ENCODE measurements around the gene RAB13.
"Not testable (repeated sequence)": the region's sequence is repeated elsewhere in the genome, so short reads cannot be mapped to it uniquely, and the experiment has no call there.

Gene RAB13

GRCh38 chr1:153985941-153986761 is at the start of gene RAB13:
Gene RAB13, minus strand, starts transcription at chr1:153986339. Its CDS starts 103 bp downstream, at chr1:153986236.
- H3K27ac ChIP-seq, result peak within 1 kb of the TSS; percentile 77

GRCh38 chr1:154033697-154034096 is 47.6 kb upstream of the RAB13 start:
- not testable (repeated sequence) for H3K27ac ChIP-seq

More at GRCh38 chr1:153985941-153986761, at the start of gene RAB13:
- TF ChIP-seq CTCF (conservative IDR thresholded peaks at IDR 0.05), result no peak
- no peak for TF ChIP-seq ZFX (IDR thresholded peaks at IDR 0.05)

- H3K27ac ChIP-seq, result no peak overlapping the region
- TF ChIP-seq ZFX (IDR thresholded peaks at IDR 0.05), result no peak
- TF ChIP-seq CTCF (conservative IDR thresholded peaks at IDR 0.05), result no peak
These were observed 33.8 kb upstream of the RAB13 start for GRCh38 chr1:154019940-154020339.

- no peak overlapping the region for H3K27ac ChIP-seq
- TF ChIP-seq ZFX (IDR thresholded peaks at IDR 0.05) (no peak), CTCF (conservative IDR thresholded peaks at IDR 0.05) (no peak)
These were observed 33.1 kb upstream of the RAB13 start for GRCh38 chr1:154019269-154019668.

- TF ChIP-seq CTCF (conservative IDR thresholded peaks at IDR 0.05) (no peak), ZFX (IDR thresholded peaks at IDR 0.05) (no peak)
- H3K27ac ChIP-seq, result no peak overlapping the region
These were observed 28.2 kb upstream of the RAB13 start for GRCh38 chr1:154014154-154014907.

GRCh38 chr1:154012543-154012942 is 26.4 kb upstream of the RAB13 start:
- not testable (repeated sequence) for H3K27ac ChIP-seq

GRCh38 chr1:154012129-154012528 is 26.0 kb upstream of the RAB13 start:
- H3K27ac ChIP-seq, result no peak overlapping the region
- TF ChIP-seq CTCF (conservative IDR thresholded peaks at IDR 0.05) (no peak), ZFX (IDR thresholded peaks at IDR 0.05) (no peak)

GRCh38 chr1:154006136-154006535 is 20.0 kb upstream of the RAB13 start:
- H3K27ac ChIP-seq, result no peak overlapping the region
- TF ChIP-seq CTCF (conservative IDR thresholded peaks at IDR 0.05) (no peak), ZFX (IDR thresholded peaks at IDR 0.05) (no peak)

Measured in C4-2B (cell line).